Measurements from ENCODE around the gene CACNG4. TPM values are rescaled to one million over a fixed set of nuclear protein-coding genes. Genes with fewer than 3 reads are reported as not detected.
A peak's percentile ranks its signal among the peaks of the same experiment; 100 is the strongest.

The CACNG4 gene
- total RNA-seq, 8 experiments from 2014 or later = 0.15 to 64.0 (median 32.7) TPM

DNA sequence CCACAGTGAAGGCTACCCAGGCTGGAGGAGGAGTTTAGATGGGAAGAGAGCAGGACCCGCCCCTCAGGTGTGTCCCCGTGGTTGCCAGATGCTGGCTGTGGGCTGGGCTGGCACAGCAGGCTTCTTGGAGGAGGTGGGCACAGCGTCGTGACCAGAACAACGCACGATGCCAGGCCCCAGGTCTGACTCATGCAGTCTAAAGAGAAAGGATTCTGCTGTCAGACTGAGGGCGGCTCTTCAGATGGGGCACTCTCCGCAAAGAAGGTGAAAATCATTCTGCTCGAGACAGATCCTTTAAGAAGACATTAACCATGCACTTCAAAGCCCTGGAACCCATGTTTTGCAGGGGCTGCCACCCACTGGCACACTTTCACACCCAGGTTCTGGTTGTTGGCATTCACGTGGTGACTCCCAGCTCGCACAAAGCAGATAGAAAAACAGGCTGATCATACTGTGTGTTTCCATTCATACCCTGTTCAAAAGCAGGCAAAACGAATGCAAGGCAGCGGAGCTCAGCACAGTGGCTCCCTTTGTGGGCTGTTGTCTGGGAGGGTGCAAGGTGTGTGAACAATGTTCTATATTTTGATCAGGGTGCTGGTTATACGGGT, 19.0 kb downstream of the CACNG4 start:
- in situ Hi-C loops (cut with MboI; ENCODE audit: low pct_unique_long_range_greater_than_20kb in 2 of 9, low sequenced_read_pairs in 9 of 9, unreplicated experiment in 9 of 9) = no loop called here
- 43 to 89% (median 63%) methylated on average over 1 to 8 of the region's 14 CpGs; no CpG with 5 or more reads in 5 of the 10 experiments for WGBS, 10 experiments
- peak in 2 of 8 experiments; percentile 14 to 63 for ATAC-seq (replicated peaks in 6 of 8)
- no peak overlapping the region for H3K27ac ChIP-seq
- H3K4me1 ChIP-seq (replicated peaks in 1 of 2) = peaks cover 0 to 14% of the 10 kb centered on the region in 2 donors
- H3K4me3 ChIP-seq = no peak overlapping the region

GRCh38 chr17:66984730-66985129, 20.2 kb downstream of the CACNG4 start:
- no peak overlapping the region for H3K27ac ChIP-seq
- peaks cover 0 to 10% of the 10 kb centered on the region in 2 donors for H3K4me1 ChIP-seq (replicated peaks in 1 of 2)
- ATAC-seq (replicated peaks in 6 of 8) = no peak
- WGBS, 10 experiments = 0 to 100% (median 91%) methylated on average over 1 to 3 of the region's 7 CpGs; no CpG with 5 or more reads in 4 of the 10 experiments
- in situ Hi-C loops (cut with MboI; ENCODE audit: low pct_unique_long_range_greater_than_20kb in 2 of 9, low sequenced_read_pairs in 9 of 9, unreplicated experiment in 9 of 9) = no loop called here
- no peak overlapping the region for H3K4me3 ChIP-seq

GRCh38 chr17:66985338-66986237, 21.1 kb downstream of the CACNG4 start:
- Histone ChIP-seq H3K4me1 (replicated peaks in 1 of 2) (peaks cover 0 to 5% of the 10 kb centered on the region in 2 donors), H3K27ac (no peak overlapping the region), H3K4me3 (no peak overlapping the region)
- 34 to 94% (median 54%) methylated on average over 1 to 10 of the region's 12 CpGs; no CpG with 5 or more reads in 1 of the 10 experiments for WGBS, 10 experiments
- in situ Hi-C loops (cut with MboI; ENCODE audit: low pct_unique_long_range_greater_than_20kb in 2 of 9, low sequenced_read_pairs in 9 of 9, unreplicated experiment in 9 of 9) = no loop called here
- no peak for ATAC-seq (replicated peaks in 6 of 8)

- Histone ChIP-seq H3K27ac (no peak overlapping the region), H3K4me3 (no peak overlapping the region), H3K4me1 (replicated peaks in 1 of 2) (peaks cover 0 to 3% of the 10 kb centered on the region in 2 donors)
- in situ Hi-C loops (cut with MboI; ENCODE audit: low pct_unique_long_range_greater_than_20kb in 2 of 9, low sequenced_read_pairs in 9 of 9, unreplicated experiment in 9 of 9) = no loop called here
- no peak for ATAC-seq (replicated peaks in 6 of 8)
- WGBS, 10 experiments = 0 to 100% (median 100%) methylated on average over 1 to 3 of the region's 4 CpGs; no CpG with 5 or more reads in 3 of the 10 experiments
Observed at GRCh38 chr17:66986659-66987058, 22.2 kb downstream of the CACNG4 start.

DNA sequence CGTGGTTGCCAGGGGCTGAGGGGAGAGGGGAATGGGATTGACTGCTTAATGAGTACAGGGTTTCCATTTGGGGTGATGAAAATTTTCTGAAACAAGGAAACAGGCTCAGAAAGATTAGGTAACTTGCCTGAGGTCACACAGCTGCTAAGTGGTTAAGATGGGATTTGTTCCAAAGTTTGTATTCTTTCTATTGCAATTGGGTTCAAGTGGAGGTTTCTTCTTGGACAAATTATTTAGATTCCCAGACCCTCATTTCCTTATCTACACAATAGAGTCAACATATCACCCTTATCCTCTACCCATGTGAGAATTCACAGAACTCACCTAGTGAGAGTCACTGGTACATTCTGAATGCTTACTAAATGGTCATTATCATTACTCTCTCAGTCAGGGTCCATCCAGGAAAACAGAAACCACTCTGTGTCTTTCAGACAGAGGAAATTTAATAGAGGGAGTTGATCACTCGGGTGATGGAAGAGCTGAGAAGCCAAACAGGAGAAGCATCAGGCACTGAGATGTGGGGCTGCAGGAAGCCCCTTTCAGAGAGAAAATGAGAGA, 22.6 kb downstream of the CACNG4 start:
- no peak overlapping the region for H3K27ac ChIP-seq
- 0 to 86% (median 65%) methylated on average over 1 to 2 of the region's 2 CpGs; no CpG with 5 or more reads in 5 of the 10 experiments for WGBS, 10 experiments
- ATAC-seq (replicated peaks in 6 of 8) = no peak
- in situ Hi-C loops (cut with MboI; ENCODE audit: low pct_unique_long_range_greater_than_20kb in 2 of 9, low sequenced_read_pairs in 9 of 9, unreplicated experiment in 9 of 9) = no loop called here
- peaks cover 0 to 3% of the 10 kb centered on the region in 2 donors for H3K4me1 ChIP-seq (replicated peaks in 1 of 2)
- no peak overlapping the region for H3K4me3 ChIP-seq

- peak in 5 of 8 experiments; percentile 37 to 83 (median 42) for ATAC-seq (replicated peaks in 6 of 8)
Observed at GRCh38 chr17:66988069-66988798, 23.7 kb downstream of the CACNG4 start.

DNA sequence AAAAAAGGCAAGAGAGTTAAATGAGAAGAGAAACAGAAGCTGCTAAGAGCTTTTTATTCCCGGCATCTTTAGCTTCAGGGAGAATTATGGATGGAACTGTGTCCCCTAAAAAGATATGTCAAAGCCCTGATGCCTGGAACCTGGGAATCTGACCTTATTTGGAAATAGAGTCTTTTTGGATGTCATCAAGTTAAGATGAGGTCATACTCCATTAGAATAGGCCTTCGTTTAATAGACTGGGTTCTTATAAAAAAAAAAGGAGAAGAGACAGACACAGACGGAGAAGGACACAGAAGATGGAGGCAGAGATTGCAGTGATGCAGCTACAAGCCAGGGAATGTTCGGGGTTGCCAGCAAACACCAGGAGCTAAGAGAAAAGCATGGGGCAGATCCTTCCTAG, 24.6 kb downstream of the CACNG4 start:
- 15 to 100% (median 70%) methylated on average over 2 to 4 of the region's 4 CpGs; no CpG with 5 or more reads in 1 of the 10 experiments for WGBS, 10 experiments
- Histone ChIP-seq H3K4me1 (replicated peaks in 1 of 2) (peaks cover 0 to 3% of the 10 kb centered on the region in 2 donors), H3K27ac (no peak overlapping the region), H3K4me3 (no peak overlapping the region)
- in situ Hi-C loops (cut with MboI; ENCODE audit: low pct_unique_long_range_greater_than_20kb in 2 of 9, low sequenced_read_pairs in 9 of 9, unreplicated experiment in 9 of 9) = no loop called here
- ATAC-seq (replicated peaks in 6 of 8) = no peak

More at GRCh38 chr17:66988069-66988798, 23.7 kb downstream of the CACNG4 start:
- in situ Hi-C loops (cut with MboI; ENCODE audit: low pct_unique_long_range_greater_than_20kb in 2 of 9, low sequenced_read_pairs in 9 of 9, unreplicated experiment in 9 of 9) = no loop called here
- peaks cover 0 to 3% of the 10 kb centered on the region in 2 donors for H3K4me1 ChIP-seq (replicated peaks in 1 of 2)
- WGBS, 10 experiments = 65 to 89% (median 72%) methylated on average over 3 to 8 of the region's 23 CpGs; no CpG with 5 or more reads in 6 of the 10 experiments
- no peak overlapping the region for H3K4me3 ChIP-seq
- no peak overlapping the region for H3K27ac ChIP-seq

DNA sequence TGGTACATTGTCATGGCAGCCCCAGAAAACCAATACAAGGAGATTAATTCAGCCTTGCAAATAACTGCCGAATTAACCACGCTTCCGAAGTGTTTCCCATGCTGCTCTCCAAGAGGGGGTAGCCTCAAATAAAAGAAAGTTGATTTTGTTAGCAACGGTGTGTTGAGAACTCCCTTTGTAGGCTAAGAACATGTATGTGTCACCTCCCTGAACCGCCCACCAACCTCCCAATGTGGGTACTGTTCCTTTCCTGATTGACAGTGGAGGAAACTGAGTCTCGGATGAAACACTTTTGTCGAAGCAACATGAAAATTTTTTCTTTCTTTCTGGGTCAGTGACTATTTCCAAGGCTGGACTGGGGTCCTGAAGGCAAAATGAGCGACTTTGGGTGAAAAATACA, 25.1 kb downstream of the CACNG4 start:
- WGBS, 10 experiments = 27 to 98% (median 87%) methylated on average over 3 to 8 of the region's 8 CpGs; no CpG with 5 or more reads in 1 of the 10 experiments
- Histone ChIP-seq H3K27ac (no peak overlapping the region), H3K4me1 (replicated peaks in 1 of 2) (peaks cover 0 to 7% of the 10 kb centered on the region in 2 donors), H3K4me3 (no peak overlapping the region)
- ATAC-seq (replicated peaks in 6 of 8) = no peak
- in situ Hi-C loops (cut with MboI; ENCODE audit: low pct_unique_long_range_greater_than_20kb in 2 of 9, low sequenced_read_pairs in 9 of 9, unreplicated experiment in 9 of 9) = no loop called here

DNA sequence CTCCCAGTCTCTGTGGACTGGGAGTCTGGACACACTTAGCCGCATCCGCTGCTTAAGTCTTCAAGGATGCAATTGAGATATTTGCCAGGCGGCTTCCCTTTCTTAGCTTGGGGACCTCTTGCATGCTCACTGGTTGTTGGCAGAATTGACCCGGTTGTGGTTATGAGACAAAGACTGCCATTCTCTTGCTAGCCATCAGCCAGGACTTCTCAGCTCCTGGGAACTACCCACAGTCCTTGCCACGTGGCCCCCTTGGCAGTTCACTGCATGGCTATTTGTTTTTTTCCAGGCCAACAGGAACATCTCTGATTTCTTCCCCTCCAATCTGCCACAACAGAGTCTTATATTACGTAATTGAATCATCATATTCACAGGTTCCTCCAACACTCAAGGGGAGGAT, 25.5 kb downstream of the CACNG4 start:
- H3K27ac ChIP-seq = no peak overlapping the region
- in situ Hi-C loops (cut with MboI; ENCODE audit: low pct_unique_long_range_greater_than_20kb in 2 of 9, low sequenced_read_pairs in 9 of 9, unreplicated experiment in 9 of 9) = no loop called here
- WGBS, 10 experiments = 61 to 100% (median 93%) methylated on average over 1 to 6 of the region's 6 CpGs
- ATAC-seq (replicated peaks in 6 of 8) = no peak
- peaks cover 0 to 11% of the 10 kb centered on the region in 2 donors for H3K4me1 ChIP-seq (replicated peaks in 1 of 2)
- no peak overlapping the region for H3K4me3 ChIP-seq

DNA sequence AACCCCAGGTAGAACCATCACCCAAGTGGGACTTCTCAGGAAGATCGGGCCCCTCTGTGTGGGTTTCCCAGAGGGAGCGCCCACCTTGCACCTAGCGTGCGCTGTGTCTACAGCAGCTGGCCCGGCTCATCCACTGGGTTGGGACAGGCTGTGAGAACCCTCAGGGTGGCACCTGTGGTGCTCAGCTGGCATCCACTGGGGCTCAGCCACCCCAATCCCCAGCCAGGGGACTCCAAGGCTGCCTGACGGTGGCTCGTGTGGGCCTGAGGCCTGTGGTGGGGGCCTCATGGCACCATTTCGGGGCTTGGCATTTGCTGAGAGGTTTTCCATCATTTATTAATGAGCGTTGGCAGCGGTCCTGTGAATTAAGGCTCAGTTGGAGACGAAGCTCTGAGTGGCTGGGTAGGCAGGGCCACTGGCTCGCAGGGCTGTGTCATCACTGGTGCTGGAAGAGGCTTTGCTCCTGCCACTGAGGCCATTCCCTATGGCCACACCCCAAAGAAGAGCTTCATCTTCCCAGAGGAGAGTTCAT, 28.5 kb downstream of the CACNG4 start:
- in situ Hi-C loops (cut with MboI; ENCODE audit: low pct_unique_long_range_greater_than_20kb in 2 of 9, low sequenced_read_pairs in 9 of 9, unreplicated experiment in 9 of 9) = no loop called here
- H3K4me1 ChIP-seq (replicated peaks in 1 of 2) = peaks cover 0 to 8% of the 10 kb centered on the region in 2 donors
- no peak overlapping the region for H3K27ac ChIP-seq
- no peak overlapping the region for H3K4me3 ChIP-seq
- 96 to 100% methylated on average over 1 to 3 of the region's 12 CpGs; no CpG with 5 or more reads in 8 of the 10 experiments for WGBS, 10 experiments
- no peak for ATAC-seq (replicated peaks in 6 of 8)

DNA sequence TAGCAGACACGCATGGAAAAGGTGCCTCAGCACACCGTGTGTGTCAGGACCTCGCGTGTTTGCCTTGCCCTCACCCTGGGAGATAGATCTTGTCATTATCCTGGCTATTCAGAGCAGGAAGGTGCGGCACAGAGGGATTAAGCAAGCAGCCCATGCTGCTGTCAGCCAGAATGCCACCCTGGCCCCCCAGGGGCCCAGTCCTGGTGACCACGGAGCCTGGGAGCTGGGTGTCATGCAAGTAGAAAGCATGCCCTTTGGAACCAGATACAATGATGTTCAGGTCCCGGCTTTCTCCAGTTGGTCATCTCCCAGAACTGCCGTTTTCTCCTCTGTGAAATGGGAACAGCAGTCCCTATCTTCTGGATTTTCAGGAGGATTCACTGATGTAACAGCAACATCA, 29.9 kb downstream of the CACNG4 start:
- Histone ChIP-seq H3K4me3 (no peak overlapping the region), H3K27ac (no peak overlapping the region), H3K4me1 (replicated peaks in 1 of 2) (peaks cover 0 to 8% of the 10 kb centered on the region in 2 donors)
- in situ Hi-C loops (cut with MboI; ENCODE audit: low pct_unique_long_range_greater_than_20kb in 2 of 9, low sequenced_read_pairs in 9 of 9, unreplicated experiment in 9 of 9) = no loop called here
- ATAC-seq (replicated peaks in 6 of 8) = no peak
- 20 to 95% (median 67%) methylated on average over 1 to 5 of the region's 8 CpGs; no CpG with 5 or more reads in 1 of the 10 experiments for WGBS, 10 experiments

DNA sequence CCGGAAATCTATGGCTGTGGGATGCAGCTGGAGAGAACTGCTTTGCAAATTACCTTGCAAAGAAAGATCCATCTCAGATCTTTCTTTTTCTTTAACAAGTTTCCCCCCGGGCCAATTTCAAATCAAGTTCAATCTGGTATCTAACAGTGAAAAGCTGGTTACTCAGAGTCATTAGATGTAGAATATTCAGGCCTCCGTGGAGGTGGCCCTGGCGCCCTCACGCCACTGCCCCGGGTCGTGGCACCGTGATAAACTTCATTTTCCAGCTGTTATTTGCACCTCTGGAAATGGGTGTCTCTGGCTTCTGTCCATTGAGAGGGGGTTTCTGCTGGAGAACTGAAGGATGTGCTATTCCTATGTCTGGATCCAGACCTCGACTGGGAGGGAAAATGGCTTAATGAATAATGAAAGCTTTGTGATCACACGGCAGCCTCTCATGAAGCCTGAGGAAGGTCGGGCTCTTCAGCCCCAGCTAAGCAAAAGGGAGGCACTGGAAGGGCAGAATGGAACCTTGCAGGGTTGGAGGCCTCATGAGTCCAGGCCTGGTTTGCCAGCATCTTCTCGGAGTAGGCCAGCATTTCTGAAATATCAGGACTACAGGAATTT, 30.5 kb downstream of the CACNG4 start:
- peak overlapping the region in 1 of 2 donors; percentile 49 for H3K27ac ChIP-seq
- 36 to 86% (median 61%) methylated on average over 2 to 10 of the region's 12 CpGs; no CpG with 5 or more reads in 2 of the 10 experiments for WGBS, 10 experiments
- peaks cover 0 to 8% of the 10 kb centered on the region in 2 donors for H3K4me1 ChIP-seq (replicated peaks in 1 of 2)
- ATAC-seq (replicated peaks in 6 of 8) = peak in 4 of 8 experiments; percentile 26 to 43 (median 35)
- no peak overlapping the region for H3K4me3 ChIP-seq
- in situ Hi-C loops (cut with MboI; ENCODE audit: low pct_unique_long_range_greater_than_20kb in 2 of 9, low sequenced_read_pairs in 9 of 9, unreplicated experiment in 9 of 9) = no loop called here

Data from motor neuron (in vitro differentiated cells).